PC-3 (cell line): Measurements from ENCODE around the gene ACBD6. TPM values are rescaled to one million over a fixed set of nuclear protein-coding genes. Genes with fewer than 3 reads are reported as not detected.

Experiments
- ATAC-seq: fragments of 200-7000 bp; cut with Tn5 transposase; 2 replicates; pipeline ENCODE4 v1.9.1; 2020; ENCODE audit warnings: mild to moderate bottlenecking, moderate library complexity
- BruUV-seq: library from RNA; stranded (reverse); fragments of 400-500 nt; replicated peaks from 2 replicates; lab custom pipeline; 2021; lab: Mats Ljungman, UMichigan
- CTCF ChIA-PET: fragments of 300-600 bp; sonication (Branson Sonifier 250); formaldehyde crosslinking; loops from one replicate; lab custom pipeline; 2022; ENCODE audit warnings: antibody characterized with exemption; lab: Charles Lee
- POLR2A ChIA-PET: fragments of 300-600 bp; sonication (Branson Sonifier 250); formaldehyde crosslinking; loops from one replicate; lab custom pipeline; 2022; ENCODE audit warnings: antibody characterized with exemption; ENCODE audit not compliant: unreplicated experiment; lab: Charles Lee
- DNase-seq: peaks from one replicate; pipeline ENCODE4 v3.0.0-alpha.2; 2015
- H2AFZ ChIP-seq: fragments of 300-600 bp; sonication (generic); 2 replicates; pipeline ENCODE4 v1.6.0; 2016; ENCODE audit warnings: antibody characterized with exemption, low read length
- H3F3A ChIP-seq: fragments of 300-600 bp; sonication (generic); one replicate; pipeline ENCODE4 v1.6.0; 2017; ENCODE audit warnings: antibody characterized with exemption, low read length, control low read depth, mild to moderate bottlenecking; ENCODE audit not compliant: unreplicated experiment
- H3K27ac ChIP-seq: fragments of 300-600 bp; sonication (generic); 2 replicates; pipeline ENCODE4 v1.5.1; 2016; ENCODE audit warnings: mild to moderate bottlenecking, low read length
- H3K27me3 ChIP-seq: fragments of 300-600 bp; sonication (generic); 2 replicates; pipeline ENCODE4 v1.6.1; 2016; ENCODE audit warnings: low read length, mixed read lengths
- H3K36me3 ChIP-seq: fragments of 300-600 bp; sonication (generic); 2 replicates; pipeline ENCODE4 v1.6.1; 2016; ENCODE audit warnings: low read depth, mixed run types, low read length, mixed read lengths
- H3K4me1 ChIP-seq: fragments of 300-600 bp; sonication (generic); 2 replicates; pipeline ENCODE4 v1.5.1; 2016; ENCODE audit warnings: low read length; ENCODE audit not compliant: insufficient read depth
- H3K4me2 ChIP-seq: fragments of 300-600 bp; sonication (generic); 2 replicates; pipeline ENCODE4 v1.6.0; 2016; ENCODE audit warnings: low read length
- H3K4me3 ChIP-seq: fragments of 300-600 bp; sonication (generic); 2 replicates; pipeline ENCODE4 v1.5.1; 2016; ENCODE audit warnings: mild to moderate bottlenecking, low read length, mixed read lengths
- H3K79me2 ChIP-seq: fragments of 300-600 bp; sonication (generic); 2 replicates; pipeline ENCODE4 v1.6.1; 2017; ENCODE audit warnings: low read length, mixed read lengths
- H3K9ac ChIP-seq: fragments of 300-600 bp; sonication (generic); 2 replicates; pipeline ENCODE4 v1.6.0; 2016; ENCODE audit warnings: mild to moderate bottlenecking, low read length
- H3K9me2 ChIP-seq: fragments of 300-600 bp; sonication (generic); replicated peaks from 2 replicates; pipeline ENCODE4 v1.6.1; 2016; ENCODE audit warnings: mixed run types, low read length, mixed read lengths
- H3K9me3 ChIP-seq: fragments of 300-600 bp; sonication (generic); 2 replicates; pipeline ENCODE4 v1.6.1; 2016; ENCODE audit warnings: low read length, mixed read lengths
- H4K20me1 ChIP-seq: fragments of 300-600 bp; sonication (generic); 2 replicates; pipeline ENCODE4 v1.6.1; 2016; ENCODE audit warnings: low read length, mixed read lengths
- EZH2 ChIP-seq: fragments of 300-600 bp; sonication (generic); IDR thresholded peaks from one replicate; pipeline ENCODE4 v1.6.1; 2017; ENCODE audit warnings: antibody characterized with exemption, mild to moderate bottlenecking, low read length; ENCODE audit not compliant: unreplicated experiment
- EZH2phosphoT487 ChIP-seq: fragments of 300-600 bp; sonication (generic); IDR thresholded peaks from 2 replicates; pipeline ENCODE4 v1.6.1; 2018; ENCODE audit warnings: mild to moderate bottlenecking, antibody characterized with exemption, low read length, borderline replicate concordance
- intact Hi-C: fragments of 100-400 bp; cut with micrococcal nuclease; formaldehyde crosslinking; loops from 2 replicates; pipeline ENCODE4 v1.9.0; 2023
- total RNA-seq: library from RNA; depleted of rRNA; stranded (reverse); fragments of >200 nt; gene quantifications from 2 replicates; pipeline ENCODE4 v1.2.3, GENCODE V29; 2014
- TF ChIP-seq, protein P1 (sequence below): fragments of 300-600 bp; sonication (generic); conservative IDR thresholded peaks from 2 replicates; pipeline ENCODE4 v1.5.1; 2017; ENCODE audit warnings: antibody characterized with exemption, low read depth, mild to moderate bottlenecking, low read length

Gene ACBD6
- total RNA-seq, 1 experiment from 2014 or later = 43.3 TPM

DNA sequence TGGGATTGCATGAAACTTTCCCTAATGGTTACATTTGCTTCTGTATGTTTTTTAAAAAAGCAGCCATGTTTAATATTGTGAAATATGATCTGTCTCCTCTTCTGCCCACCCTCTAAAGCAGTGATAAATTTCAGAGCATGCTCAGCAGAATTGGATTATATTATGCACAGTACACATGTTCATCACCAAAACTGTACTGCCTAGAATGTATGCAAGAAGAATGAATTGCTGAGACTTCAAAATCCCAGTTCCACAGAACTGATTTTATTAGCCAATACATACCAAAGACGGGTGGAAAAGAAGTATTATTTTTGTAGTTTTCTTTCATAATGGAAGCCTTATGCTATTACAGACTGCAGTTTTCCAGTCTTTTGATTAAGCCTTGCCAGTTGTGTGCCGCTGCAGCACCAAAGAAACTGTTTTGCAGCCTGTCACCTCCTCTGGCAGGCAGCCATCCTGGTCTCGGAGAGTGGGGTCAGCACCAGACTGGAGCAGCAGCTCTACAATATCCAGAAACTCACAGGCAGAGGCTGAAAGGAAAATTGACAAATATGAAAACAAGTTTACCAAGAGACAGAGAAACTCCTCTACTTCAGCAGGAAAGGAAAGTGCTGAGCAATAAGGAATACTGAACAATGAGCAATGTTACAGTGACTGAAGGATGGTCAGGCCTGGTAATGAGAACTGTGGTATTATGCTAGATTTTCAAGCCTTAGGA is 214.2 kb downstream of the ACBD6 start:
- H3K27me3 ChIP-seq = no peaks in the 10 kb centered on the region
- no TSS peak for BruUV-seq
- no peak overlapping the region for H2AFZ ChIP-seq
- no peak overlapping the region for H3K4me2 ChIP-seq
- H3K9me3 ChIP-seq = no peaks in the 10 kb centered on the region
- no peak overlapping the region for H3K9ac ChIP-seq
- H3K9me2 ChIP-seq = no peaks in the 10 kb centered on the region
- 0 out of 2 replicates have a peak, but pooled peaks cover 4% of the 10 kb centered on the region for H3K4me1 ChIP-seq
- no peaks in the 10 kb centered on the region for H4K20me1 ChIP-seq
- intact Hi-C loops = no loop called here
- no peaks in the 10 kb centered on the region for H3K36me3 ChIP-seq
- no peak overlapping the region for H3K4me3 ChIP-seq
- TF ChIP-seq, protein P1, sequence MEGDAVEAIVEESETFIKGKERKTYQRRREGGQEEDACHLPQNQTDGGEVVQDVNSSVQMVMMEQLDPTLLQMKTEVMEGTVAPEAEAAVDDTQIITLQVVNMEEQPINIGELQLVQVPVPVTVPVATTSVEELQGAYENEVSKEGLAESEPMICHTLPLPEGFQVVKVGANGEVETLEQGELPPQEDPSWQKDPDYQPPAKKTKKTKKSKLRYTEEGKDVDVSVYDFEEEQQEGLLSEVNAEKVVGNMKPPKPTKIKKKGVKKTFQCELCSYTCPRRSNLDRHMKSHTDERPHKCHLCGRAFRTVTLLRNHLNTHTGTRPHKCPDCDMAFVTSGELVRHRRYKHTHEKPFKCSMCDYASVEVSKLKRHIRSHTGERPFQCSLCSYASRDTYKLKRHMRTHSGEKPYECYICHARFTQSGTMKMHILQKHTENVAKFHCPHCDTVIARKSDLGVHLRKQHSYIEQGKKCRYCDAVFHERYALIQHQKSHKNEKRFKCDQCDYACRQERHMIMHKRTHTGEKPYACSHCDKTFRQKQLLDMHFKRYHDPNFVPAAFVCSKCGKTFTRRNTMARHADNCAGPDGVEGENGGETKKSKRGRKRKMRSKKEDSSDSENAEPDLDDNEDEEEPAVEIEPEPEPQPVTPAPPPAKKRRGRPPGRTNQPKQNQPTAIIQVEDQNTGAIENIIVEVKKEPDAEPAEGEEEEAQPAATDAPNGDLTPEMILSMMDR = no peak
- TF ChIP-seq EZH2phosphoT487 (no peak), EZH2 (no peak)
- H3K27ac ChIP-seq = no peak overlapping the region
- H3K79me2 ChIP-seq = no peaks in the 10 kb centered on the region
- H3F3A ChIP-seq = no peaks in the 10 kb centered on the region
- DNase-seq = no peak
- no peak for ATAC-seq
- POLR2A ChIA-PET = no interaction called here
- CTCF ChIA-PET = no interaction called here

DNA sequence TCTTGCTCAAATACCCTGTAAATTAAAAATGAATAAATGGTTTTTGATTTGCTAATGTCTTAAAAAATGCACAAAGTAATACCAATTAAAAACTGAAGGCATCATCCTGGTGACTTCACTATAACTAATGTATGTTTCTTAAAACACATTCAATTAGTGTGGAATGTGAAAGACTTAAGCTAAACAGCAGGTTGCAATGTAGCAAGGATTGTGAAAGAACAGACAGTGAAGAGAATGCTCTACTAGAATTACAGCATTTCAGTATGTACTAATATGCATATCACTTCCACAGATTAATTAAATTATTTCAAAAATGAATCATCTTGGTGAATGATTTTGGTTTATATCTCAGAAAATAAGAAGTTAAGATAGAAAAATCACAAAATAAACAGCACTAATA is 216.0 kb downstream of the ACBD6 start:
- H3K9me2 ChIP-seq = no peaks in the 10 kb centered on the region
- intact Hi-C loops = no loop called here
- no TSS peak for BruUV-seq
- H3F3A ChIP-seq = no peaks in the 10 kb centered on the region
- no peak for DNase-seq
- TF ChIP-seq EZH2phosphoT487 (no peak), EZH2 (no peak)
- TF ChIP-seq, protein P1 = no peak
- ATAC-seq = no peak
- H3K36me3 ChIP-seq = no peaks in the 10 kb centered on the region
- no peaks in the 10 kb centered on the region for H3K27me3 ChIP-seq
- H2AFZ ChIP-seq = no peak overlapping the region
- no peak overlapping the region for H3K4me2 ChIP-seq
- H3K79me2 ChIP-seq = no peaks in the 10 kb centered on the region
- ChIA-PET CTCF (no interaction called here), POLR2A (no interaction called here)
- no peaks in the 10 kb centered on the region for H3K9me3 ChIP-seq
- no peaks in the 10 kb centered on the region for H4K20me1 ChIP-seq
- no peak overlapping the region for H3K9ac ChIP-seq
- H3K27ac ChIP-seq = no peak overlapping the region
- H3K4me3 ChIP-seq = no peak overlapping the region
- H3K4me1 ChIP-seq = 0 out of 2 replicates have a peak, but pooled peaks cover 4% of the 10 kb centered on the region

DNA sequence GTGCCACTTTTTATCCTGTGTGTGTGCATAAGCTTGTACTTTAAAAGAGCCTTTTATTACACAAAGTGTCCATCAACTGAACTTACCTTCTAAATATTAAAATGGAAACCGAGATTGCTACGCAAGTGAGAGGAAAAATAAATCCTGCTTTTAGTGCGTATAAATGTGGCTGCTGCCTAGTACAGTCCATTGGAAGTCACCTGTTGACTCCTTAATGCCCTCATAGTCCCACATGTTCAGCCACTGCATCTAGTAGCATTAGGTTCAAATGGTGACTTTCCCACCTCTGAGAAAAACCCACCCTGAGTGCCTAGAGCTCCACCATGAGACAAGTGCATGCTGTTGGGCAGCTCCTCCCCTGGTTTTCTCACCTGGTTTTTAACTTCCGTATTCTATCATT is 219.3 kb downstream of the ACBD6 start:
- no peak overlapping the region for H3K9ac ChIP-seq
- H4K20me1 ChIP-seq = no peaks in the 10 kb centered on the region
- H3K4me2 ChIP-seq = no peak overlapping the region
- H3K79me2 ChIP-seq = no peaks in the 10 kb centered on the region
- ChIA-PET POLR2A (no interaction called here), CTCF (no interaction called here)
- intact Hi-C loops = no loop called here
- no TSS peak for BruUV-seq
- H3K27me3 ChIP-seq = no peaks in the 10 kb centered on the region
- TF ChIP-seq EZH2phosphoT487 (no peak), EZH2 (no peak)
- TF ChIP-seq, protein P1 = no peak
- H3K4me3 ChIP-seq = no peak overlapping the region
- no peaks in the 10 kb centered on the region for H3K9me2 ChIP-seq
- H3K9me3 ChIP-seq = no peaks in the 10 kb centered on the region
- DNase-seq (no peak), ATAC-seq (no peak)
- no peak overlapping the region for H3K27ac ChIP-seq
- no peaks in the 10 kb centered on the region for H3K36me3 ChIP-seq
- no peaks in the 10 kb centered on the region for H3F3A ChIP-seq
- H3K4me1 ChIP-seq = no peaks in the 10 kb centered on the region
- H2AFZ ChIP-seq = no peak overlapping the region
